HepG2 (cell line): ENCODE results near the gene LATS1. TPM values are rescaled to one million over a fixed set of nuclear protein-coding genes. Genes with fewer than 3 reads are reported as not detected.
A peak's percentile ranks its signal among the peaks of the same experiment; 100 is the strongest.
"Not testable (repeated sequence)": the region's sequence is repeated elsewhere in the genome, so short reads cannot be mapped to it uniquely, and the experiment has no call there.

Experiments
- CBX5 ChIP-seq: sonication (generic); formaldehyde crosslinking; IDR thresholded peaks from 2 replicates; pipeline ENCODE4 v1.4.0; 2020; ENCODE audit warnings: missing genetic modification reagents, borderline replicate concordance
- ELF1 ChIP-seq: sonication (generic); formaldehyde crosslinking; IDR thresholded peaks from 2 replicates; pipeline ENCODE4 v1.4.0; 2020; ENCODE audit warnings: missing genetic modification reagents
- MAFF ChIP-seq: IDR thresholded peaks from 2 replicates; pipeline ENCODE4 v1.6.1; 2011; ENCODE audit warnings: low read depth, low read length, improper control_type of control experiment
- NAIF1 ChIP-seq: sonication (generic); formaldehyde crosslinking; IDR thresholded peaks from 2 replicates; pipeline ENCODE4 v1.5.0; 2020; ENCODE audit warnings: mild to moderate bottlenecking, missing genetic modification reagents, borderline replicate concordance
- PHF8 ChIP-seq: sonication (generic); formaldehyde crosslinking; IDR thresholded peaks from 2 replicates; pipeline ENCODE4 v1.5.0; 2020; ENCODE audit warnings: missing genetic modification reagents
- ZNF264 ChIP-seq: sonication (generic); formaldehyde crosslinking; IDR thresholded peaks from 2 replicates; pipeline ENCODE4 v1.4.0; 2020; ENCODE audit warnings: missing genetic modification reagents
- ZNF670 ChIP-seq: sonication (generic); formaldehyde crosslinking; IDR thresholded peaks from 2 replicates; pipeline ENCODE4 v1.8.0; 2022; ENCODE audit warnings: mild to moderate bottlenecking, missing genetic modification reagents, borderline replicate concordance
- ZNF777 ChIP-seq: sonication (generic); formaldehyde crosslinking; IDR thresholded peaks from 2 replicates; pipeline ENCODE4 v1.4.0; 2020; ENCODE audit warnings: missing genetic modification reagents
- ZSCAN9 ChIP-seq: IDR thresholded peaks from 2 replicates; pipeline ENCODE4 v1.6.1; 2016; ENCODE audit warnings: borderline replicate concordance
- polyA plus RNA-seq, 8 experiments: library from polyadenylated mRNA; depleted of rRNA in 3 of 8; stranded (reverse) in 7 of 8; unstranded in 1 of 8; fragments of >200 nt; fragmentation: Illumina TruSeq in 4 of 8; extraction: Trizol in 4 of 8; gene quantifications; 2 replicates each; pipeline versions ENCODE4 v1.2.1 to v1.2.3, GENCODE V29; 2011 to 2016; ENCODE audit warnings: low read depth in 4 of 8, missing spikeins in 1 of 8, mixed read lengths in 1 of 8; ENCODE audit not compliant: insufficient read depth in 1 of 8
- total RNA-seq, 5 experiments: library from RNA; depleted of rRNA; stranded (reverse); fragments of >200 nt; fragmentation: Illumina TruSeq; extraction: Trizol; gene quantifications; 2 replicates each; pipeline ENCODE4 v1.2.3, GENCODE V29; 2016; ENCODE audit warnings: low read depth in 1 of 5
- TF ChIP-seq, protein P1 (sequence below), 2 experiments: sonication (generic) in 1 of 2; formaldehyde crosslinking in 1 of 2; IDR thresholded peaks; 2 replicates each; pipeline versions ENCODE4 v1.6.1 to v1.9.0; 2014 to 2022; ENCODE audit warnings: antibody characterized with exemption in 1 of 2, borderline replicate concordance in 1 of 2, inconsistent platforms in 1 of 2, low read depth in 1 of 2, missing genetic modification reagents in 1 of 2
- TF ChIP-seq, protein P2 (sequence below), 2 experiments: fragments of 450-650 bp in 1 of 2; sonication (generic) in 1 of 2; formaldehyde crosslinking in 1 of 2; IDR thresholded peaks; 2 replicates each; pipeline versions ENCODE4 v1.6.1 to v1.8.0; 2016 to 2022; ENCODE audit warnings: antibody characterized with exemption in 1 of 2, mild to moderate bottlenecking in 1 of 2, missing genetic modification reagents in 1 of 2
- TF ChIP-seq, protein P3 (sequence below): sonication (generic); formaldehyde crosslinking; IDR thresholded peaks from 2 replicates; pipeline ENCODE4 v1.4.0; 2020; ENCODE audit warnings: missing genetic modification reagents, borderline replicate concordance

LATS1 gene
- total and polyA plus RNA-seq, 2 of the 13 experiments (the other 11 are each of a cell fraction or from before 2014, with no cell fraction given): 9.9 to 12.6 TPM

DNA sequence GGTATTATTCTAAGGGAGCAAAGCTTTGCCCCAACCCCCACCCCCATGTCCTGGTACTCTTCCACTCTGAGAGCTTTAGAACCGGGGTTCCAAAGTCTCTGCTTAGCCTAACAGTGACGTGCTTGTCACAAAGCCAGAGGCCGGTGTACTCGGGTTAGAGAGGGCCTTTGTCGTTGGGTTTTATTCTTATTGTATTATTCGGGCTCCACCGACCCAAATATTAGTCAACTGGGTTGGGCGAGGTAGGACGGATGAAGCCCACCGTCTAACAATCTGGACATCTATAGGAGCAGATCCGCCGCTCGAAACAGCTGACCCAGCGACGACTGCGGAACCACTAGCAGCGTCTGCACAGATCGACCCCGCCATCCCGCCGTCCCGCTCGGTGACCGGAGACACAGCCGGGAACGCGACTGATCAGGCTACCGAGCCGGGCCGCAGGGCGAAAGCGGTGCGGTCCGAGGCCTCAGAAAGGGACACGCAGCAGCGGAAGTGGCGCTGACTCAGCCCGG, 31.2 kb upstream of the LATS1 start (continued):
- TF ChIP-seq CBX5 (CRISPR knock-in tag) (0 out of 2 replicates have a peak, but pooled peaks have one; percentile 1), MAFF (peak; percentile 30; the same call in 1 of the 2 replicates), ELF1 (CRISPR knock-in tag) (peak; percentile 2), ZNF777 (CRISPR knock-in tag) (peak; percentile 75), NAIF1 (CRISPR knock-in tag) (peak; percentile 61; the same call in 1 of the 2 replicates), ZNF670 (CRISPR knock-in tag) (peak; percentile 80; the same call in 1 of the 2 replicates), ZNF264 (CRISPR knock-in tag) (0 out of 2 replicates have a peak, but pooled peaks have one; percentile 15), ZSCAN9 (CRISPR knock-in tag) (peak; percentile 19; the same call in 1 of the 2 replicates), PHF8 (CRISPR knock-in tag) (peak; percentile 79)
- TF ChIP-seq, protein P1, sequence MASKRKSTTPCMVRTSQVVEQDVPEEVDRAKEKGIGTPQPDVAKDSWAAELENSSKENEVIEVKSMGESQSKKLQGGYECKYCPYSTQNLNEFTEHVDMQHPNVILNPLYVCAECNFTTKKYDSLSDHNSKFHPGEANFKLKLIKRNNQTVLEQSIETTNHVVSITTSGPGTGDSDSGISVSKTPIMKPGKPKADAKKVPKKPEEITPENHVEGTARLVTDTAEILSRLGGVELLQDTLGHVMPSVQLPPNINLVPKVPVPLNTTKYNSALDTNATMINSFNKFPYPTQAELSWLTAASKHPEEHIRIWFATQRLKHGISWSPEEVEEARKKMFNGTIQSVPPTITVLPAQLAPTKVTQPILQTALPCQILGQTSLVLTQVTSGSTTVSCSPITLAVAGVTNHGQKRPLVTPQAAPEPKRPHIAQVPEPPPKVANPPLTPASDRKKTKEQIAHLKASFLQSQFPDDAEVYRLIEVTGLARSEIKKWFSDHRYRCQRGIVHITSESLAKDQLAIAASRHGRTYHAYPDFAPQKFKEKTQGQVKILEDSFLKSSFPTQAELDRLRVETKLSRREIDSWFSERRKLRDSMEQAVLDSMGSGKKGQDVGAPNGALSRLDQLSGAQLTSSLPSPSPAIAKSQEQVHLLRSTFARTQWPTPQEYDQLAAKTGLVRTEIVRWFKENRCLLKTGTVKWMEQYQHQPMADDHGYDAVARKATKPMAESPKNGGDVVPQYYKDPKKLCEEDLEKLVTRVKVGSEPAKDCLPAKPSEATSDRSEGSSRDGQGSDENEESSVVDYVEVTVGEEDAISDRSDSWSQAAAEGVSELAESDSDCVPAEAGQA (IDR thresholded peaks at IDR 0.05; ENCODE audit: low read depth): 0 out of 2 replicates have a peak, but pooled peaks have one; percentile 37
- TF ChIP-seq, protein P1 (CRISPR knock-in tag; IDR thresholded peaks at IDR 0.05; ENCODE audit: borderline replicate concordance): not testable (repeated sequence)
- TF ChIP-seq, protein P2, sequence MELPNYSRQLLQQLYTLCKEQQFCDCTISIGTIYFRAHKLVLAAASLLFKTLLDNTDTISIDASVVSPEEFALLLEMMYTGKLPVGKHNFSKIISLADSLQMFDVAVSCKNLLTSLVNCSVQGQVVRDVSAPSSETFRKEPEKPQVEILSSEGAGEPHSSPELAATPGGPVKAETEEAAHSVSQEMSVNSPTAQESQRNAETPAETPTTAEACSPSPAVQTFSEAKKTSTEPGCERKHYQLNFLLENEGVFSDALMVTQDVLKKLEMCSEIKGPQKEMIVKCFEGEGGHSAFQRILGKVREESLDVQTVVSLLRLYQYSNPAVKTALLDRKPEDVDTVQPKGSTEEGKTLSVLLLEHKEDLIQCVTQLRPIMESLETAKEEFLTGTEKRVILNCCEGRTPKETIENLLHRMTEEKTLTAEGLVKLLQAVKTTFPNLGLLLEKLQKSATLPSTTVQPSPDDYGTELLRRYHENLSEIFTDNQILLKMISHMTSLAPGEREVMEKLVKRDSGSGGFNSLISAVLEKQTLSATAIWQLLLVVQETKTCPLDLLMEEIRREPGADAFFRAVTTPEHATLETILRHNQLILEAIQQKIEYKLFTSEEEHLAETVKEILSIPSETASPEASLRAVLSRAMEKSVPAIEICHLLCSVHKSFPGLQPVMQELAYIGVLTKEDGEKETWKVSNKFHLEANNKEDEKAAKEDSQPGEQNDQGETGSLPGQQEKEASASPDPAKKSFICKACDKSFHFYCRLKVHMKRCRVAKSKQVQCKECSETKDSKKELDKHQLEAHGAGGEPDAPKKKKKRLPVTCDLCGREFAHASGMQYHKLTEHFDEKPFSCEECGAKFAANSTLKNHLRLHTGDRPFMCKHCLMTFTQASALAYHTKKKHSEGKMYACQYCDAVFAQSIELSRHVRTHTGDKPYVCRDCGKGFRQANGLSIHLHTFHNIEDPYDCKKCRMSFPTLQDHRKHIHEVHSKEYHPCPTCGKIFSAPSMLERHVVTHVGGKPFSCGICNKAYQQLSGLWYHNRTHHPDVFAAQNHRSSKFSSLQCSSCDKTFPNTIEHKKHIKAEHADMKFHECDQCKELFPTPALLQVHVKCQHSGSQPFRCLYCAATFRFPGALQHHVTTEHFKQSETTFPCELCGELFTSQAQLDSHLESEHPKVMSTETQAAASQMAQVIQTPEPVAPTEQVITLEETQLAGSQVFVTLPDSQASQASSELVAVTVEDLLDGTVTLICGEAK (IDR thresholded peaks at IDR 0.05): not testable (repeated sequence)
- TF ChIP-seq, protein P2 (CRISPR knock-in tag; IDR thresholded peaks at IDR 0.05): peak; percentile 2; the same call in 1 of the 2 replicates
- TF ChIP-seq, protein P3, sequence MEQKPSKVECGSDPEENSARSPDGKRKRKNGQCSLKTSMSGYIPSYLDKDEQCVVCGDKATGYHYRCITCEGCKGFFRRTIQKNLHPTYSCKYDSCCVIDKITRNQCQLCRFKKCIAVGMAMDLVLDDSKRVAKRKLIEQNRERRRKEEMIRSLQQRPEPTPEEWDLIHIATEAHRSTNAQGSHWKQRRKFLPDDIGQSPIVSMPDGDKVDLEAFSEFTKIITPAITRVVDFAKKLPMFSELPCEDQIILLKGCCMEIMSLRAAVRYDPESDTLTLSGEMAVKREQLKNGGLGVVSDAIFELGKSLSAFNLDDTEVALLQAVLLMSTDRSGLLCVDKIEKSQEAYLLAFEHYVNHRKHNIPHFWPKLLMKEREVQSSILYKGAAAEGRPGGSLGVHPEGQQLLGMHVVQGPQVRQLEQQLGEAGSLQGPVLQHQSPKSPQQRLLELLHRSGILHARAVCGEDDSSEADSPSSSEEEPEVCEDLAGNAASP (CRISPR knock-in tag): peak; percentile 22; the same call in 1 of the 2 replicates
